ENCODE data around the gene ZCCHC2. TPM values are rescaled to one million over a fixed set of nuclear protein-coding genes. Genes with fewer than 3 reads are reported as not detected.

ZCCHC2 gene
- total and polyA plus RNA-seq, 2 of the 13 experiments (the other 11 are each of a cell fraction or from before 2014, with no cell fraction given), result 62.5 to 76.1 TPM

GRCh38 chr18:62524440-62525200 is 1.8 kb downstream of the ZCCHC2 start (continued):
- TF ChIP-seq HMGXB4 (CRISPR knock-in tag; IDR thresholded peaks at IDR 0.05; ENCODE audit: borderline replicate concordance in 1 of 2, low read depth in 1 of 2) (no peak), LRRFIP1 (CRISPR knock-in tag; conservative IDR thresholded peaks at IDR 0.05) (no peak), RARG (CRISPR knock-in tag; IDR thresholded peaks at IDR 0.05; ENCODE audit: low read depth) (no peak), KDM4B (CRISPR knock-in tag; IDR thresholded peaks at IDR 0.05) (no peak), LCORL (IDR thresholded peaks at IDR 0.05) (no peak), LCORL (CRISPR knock-in tag; IDR thresholded peaks at IDR 0.05) (no peak), ZNF75D (CRISPR knock-in tag; IDR thresholded peaks at IDR 0.05; ENCODE audit: borderline replicate concordance) (no peak), TCF12 (IDR thresholded peaks at IDR 0.05) (no peak), TCF12 (CRISPR knock-in tag; IDR thresholded peaks at IDR 0.05) (no peak), ZNF687 (CRISPR knock-in tag; IDR thresholded peaks at IDR 0.05) (peak; percentile 38), ZNF501 (CRISPR knock-in tag; IDR thresholded peaks at IDR 0.05) (peak; percentile 30; the same call in 1 of the 2 replicates), CEBPB (IDR thresholded peaks at IDR 0.05; ENCODE audit: borderline replicate concordance, low read depth, low read length) (no peak), MIXL1 (CRISPR knock-in tag; IDR thresholded peaks at IDR 0.05) (no peak), RXRA (CRISPR knock-in tag; IDR thresholded peaks at IDR 0.05) (no peak), HNRNPLL (IDR thresholded peaks at IDR 0.05; ENCODE audit: low read depth, low read length, poor library complexity, severe bottlenecking) (peak; percentile 42), ZNF7 (CRISPR knock-in tag; IDR thresholded peaks at IDR 0.05) (no peak), NAIF1 (CRISPR knock-in tag; IDR thresholded peaks at IDR 0.05; ENCODE audit: borderline replicate concordance) (no peak)
